CMK (cell line): ENCODE results near the gene FBXL15.
"Not testable (repeated sequence)": the region's sequence is repeated elsewhere in the genome, so short reads cannot be mapped to it uniquely, and the experiment has no call there.

Experiments
- DNase-seq: peaks from one replicate; pipeline ENCODE4 v3.0.0-alpha.2; 2010; ENCODE audit warnings: low read depth

The FBXL15 gene

GRCh38 chr10:102431452-102432124 lies 11.0 kb downstream of the FBXL15 start:
- no peak for DNase-seq

- peak; percentile 97 for DNase-seq
Measured at GRCh38 chr10:102432162-102432950, 11.7 kb downstream of the FBXL15 start, which contains the start of gene CUEDC2. TSS of gene CUEDC2 (minus strand) at chr10:102432574. CDS start at chr10:102425188, 7,386 bp downstream.

- peak; percentile 88 for DNase-seq
Measured at GRCh38 chr10:102433619-102434046, 13.0 kb downstream of the FBXL15 start.

GRCh38 chr10:102434394-102435132 lies 13.9 kb downstream of the FBXL15 start:
- peak; percentile 70 for DNase-seq

- DNase-seq = no peak
Measured at GRCh38 chr10:102435133-102435497, 14.5 kb downstream of the FBXL15 start.

DNA sequence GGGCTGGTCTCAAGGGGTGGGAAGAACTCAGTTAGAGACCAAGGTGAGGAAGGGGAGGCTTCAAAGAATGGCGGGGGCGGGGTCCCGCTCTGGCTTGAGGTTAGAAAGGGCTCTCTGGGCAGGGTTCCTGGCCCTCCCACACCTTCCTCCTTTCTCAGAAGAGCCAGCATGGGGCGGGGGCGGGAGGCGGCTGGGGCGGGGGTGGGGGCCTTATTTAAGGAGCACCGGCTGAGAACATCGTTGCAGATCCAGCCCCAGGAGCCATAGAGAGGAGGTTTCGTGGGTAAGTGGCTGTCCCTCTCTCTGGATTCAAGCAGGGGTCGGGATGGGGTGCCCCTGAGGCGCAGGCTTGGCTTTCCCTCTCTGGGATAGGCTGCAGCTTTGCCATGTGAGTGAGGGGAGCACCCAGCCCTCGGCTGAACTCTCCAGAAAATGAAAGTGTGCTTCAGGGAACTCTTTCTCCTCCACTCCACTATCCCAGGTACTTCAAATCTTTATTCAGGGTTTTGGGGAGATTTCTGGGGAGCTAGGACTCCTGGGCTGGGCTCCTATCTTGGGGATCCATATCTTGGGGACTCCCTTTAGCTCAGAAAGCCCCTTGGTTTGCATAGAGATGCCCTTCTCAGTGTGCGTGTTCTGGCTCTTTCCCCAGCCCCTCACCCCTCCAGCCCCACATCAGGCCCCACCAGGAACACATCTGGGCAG lies 15.0 kb downstream of the FBXL15 start:
- DNase-seq = peak; percentile 92

GRCh38 chr10:102436312-102436711 lies 15.7 kb downstream of the FBXL15 start:
- DNase-seq = no peak

DNA sequence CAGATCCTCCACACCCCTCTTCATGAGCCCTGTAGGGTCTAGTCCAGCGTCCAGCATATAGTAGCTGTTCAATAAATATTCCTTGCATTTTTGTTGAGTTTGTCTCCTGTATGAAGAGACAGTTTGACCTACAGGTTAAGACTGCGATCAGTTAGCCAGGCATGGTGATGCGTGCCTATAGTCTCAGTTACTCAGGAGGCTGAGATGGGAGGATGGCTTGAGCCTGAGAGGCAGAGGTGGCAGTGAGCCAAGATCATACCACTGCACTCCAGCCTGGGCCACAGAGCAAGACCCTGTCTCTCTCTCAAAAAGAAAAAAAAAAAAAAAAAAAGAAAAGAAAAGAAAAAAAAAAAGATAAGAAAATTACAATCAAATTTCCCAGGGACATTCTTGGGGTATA lies 16.9 kb downstream of the FBXL15 start:
- DNase-seq = no peak

DNA sequence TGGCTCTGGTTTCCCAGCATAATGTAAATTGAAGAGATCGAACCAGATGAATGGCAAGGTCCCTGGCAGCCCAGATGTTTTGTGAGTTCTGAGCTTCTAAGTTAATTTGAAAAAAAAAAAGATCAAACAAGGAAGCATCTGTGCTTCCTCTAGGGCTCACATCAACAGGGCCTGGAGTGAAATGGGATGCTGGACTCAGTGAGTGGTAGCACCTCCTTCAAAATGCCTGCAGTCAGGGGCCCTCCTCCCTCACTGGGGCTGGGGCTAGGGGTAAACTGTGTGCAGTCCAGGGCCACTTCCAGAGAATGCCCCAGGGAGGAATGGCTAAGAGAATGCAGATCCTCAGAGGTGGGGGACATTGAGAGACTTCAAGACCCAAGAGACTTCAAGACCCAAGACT lies 17.7 kb downstream of the FBXL15 start:
- DNase-seq = no peak

DNA sequence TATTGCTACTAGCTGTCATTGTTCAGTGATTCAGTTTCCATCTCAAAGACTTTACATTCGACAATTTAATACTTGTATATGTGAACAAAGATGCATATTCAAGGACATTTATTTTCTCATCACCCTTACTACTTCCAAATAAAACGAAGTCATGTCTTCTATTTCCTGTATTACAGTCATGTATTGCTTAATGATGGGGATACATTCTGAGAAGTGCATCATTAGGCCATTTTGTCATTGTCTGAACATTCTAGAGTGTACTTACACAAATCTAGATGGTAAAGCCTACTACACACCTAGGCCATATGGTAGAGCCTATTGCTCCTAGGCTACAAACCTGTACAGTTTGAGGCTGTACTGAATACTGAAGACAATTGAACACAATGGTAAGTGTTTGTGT lies 24.2 kb downstream of the FBXL15 start:
- no peak for DNase-seq

DNA sequence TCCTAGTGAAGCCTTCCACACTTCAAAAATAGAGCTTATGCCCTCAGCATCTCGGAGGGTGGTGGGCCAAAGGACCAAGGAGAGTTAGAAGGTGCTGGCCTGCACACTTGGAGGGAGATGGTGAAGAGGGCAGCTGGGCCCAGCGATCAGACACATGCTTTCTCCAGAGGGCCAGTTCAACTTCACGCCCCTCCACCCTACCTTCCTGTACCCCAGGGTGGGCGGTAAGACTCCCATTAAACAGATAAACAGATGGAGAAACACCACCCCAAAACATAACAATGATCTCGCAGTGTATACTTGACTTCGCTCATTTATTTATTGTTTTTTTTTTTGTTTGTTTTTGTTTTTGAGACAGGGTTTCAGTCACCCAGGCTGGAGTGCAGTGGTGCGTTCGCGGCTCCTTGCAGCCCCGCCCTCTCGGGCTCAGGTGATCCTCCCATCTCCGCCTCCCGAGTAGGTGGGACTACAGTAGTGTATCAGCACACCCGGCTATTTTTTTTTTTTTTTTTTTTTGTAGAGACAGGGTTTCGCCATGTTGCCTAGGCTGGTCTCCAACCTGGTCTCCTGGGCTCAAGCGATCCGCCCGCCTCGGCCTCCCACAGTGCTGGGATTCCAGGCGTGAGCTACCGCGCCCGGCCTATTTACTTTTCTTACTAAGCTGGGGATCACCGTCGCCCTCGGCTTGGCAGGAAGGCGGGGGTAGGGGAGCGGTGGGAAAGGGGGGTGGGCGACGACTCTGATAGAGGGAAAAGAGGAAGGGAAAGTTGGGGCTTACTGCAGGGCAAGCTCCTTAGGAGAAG lies 28.9 kb downstream of the FBXL15 start:
- peak; percentile 66 for DNase-seq

DNA sequence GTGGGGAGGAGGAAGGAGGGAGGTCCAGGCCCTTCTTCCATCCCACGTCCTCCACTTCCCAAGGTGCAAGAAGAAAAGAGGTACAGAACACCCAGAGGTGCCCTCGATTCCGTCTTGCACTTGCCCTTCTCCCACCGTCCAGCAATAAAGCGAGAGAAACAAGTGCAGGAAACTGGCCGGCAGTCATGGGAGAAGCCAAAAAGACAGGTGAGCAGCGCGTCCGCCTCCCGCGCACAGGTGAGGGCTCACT lies 29.4 kb downstream of the FBXL15 start:
- no peak for DNase-seq

DNA sequence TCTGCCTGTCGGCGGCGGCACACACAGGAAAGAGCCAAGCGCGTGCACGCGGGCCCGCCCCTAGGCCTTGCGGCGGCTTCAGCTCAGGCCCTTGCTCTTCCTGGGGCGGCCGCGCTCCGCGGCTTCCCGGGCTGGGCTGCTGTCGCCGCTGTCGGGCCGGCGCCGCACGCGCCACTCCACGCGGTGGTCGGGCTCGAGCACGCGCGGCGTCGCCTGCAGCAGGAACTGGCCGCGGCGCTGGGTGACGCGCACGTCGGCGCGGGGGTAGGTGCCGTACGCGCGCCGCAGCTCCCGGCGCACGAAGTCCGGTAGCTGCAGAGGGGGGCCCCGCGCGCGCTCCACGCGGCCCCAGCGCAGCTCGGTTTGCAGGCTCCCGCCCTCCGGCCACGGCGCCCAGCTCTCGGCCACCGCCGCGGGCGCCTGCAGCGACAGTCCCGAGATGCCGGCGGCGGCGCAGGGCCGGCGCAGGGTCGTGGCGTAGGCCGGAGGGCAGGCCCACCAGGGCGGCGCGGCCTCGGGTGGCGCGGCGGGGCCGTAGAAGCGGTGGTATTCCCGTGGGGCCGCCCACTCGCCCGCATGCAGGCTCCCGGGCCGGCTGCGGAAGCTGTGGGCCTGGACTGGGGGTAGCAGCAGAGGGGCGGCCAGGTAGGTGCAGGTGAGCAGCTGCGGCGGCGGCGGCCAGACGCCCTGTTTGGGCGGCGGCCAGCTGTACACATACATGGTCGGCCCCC lies 29.9 kb downstream of the FBXL15 start:
- peak; percentile 84 for DNase-seq

DNA sequence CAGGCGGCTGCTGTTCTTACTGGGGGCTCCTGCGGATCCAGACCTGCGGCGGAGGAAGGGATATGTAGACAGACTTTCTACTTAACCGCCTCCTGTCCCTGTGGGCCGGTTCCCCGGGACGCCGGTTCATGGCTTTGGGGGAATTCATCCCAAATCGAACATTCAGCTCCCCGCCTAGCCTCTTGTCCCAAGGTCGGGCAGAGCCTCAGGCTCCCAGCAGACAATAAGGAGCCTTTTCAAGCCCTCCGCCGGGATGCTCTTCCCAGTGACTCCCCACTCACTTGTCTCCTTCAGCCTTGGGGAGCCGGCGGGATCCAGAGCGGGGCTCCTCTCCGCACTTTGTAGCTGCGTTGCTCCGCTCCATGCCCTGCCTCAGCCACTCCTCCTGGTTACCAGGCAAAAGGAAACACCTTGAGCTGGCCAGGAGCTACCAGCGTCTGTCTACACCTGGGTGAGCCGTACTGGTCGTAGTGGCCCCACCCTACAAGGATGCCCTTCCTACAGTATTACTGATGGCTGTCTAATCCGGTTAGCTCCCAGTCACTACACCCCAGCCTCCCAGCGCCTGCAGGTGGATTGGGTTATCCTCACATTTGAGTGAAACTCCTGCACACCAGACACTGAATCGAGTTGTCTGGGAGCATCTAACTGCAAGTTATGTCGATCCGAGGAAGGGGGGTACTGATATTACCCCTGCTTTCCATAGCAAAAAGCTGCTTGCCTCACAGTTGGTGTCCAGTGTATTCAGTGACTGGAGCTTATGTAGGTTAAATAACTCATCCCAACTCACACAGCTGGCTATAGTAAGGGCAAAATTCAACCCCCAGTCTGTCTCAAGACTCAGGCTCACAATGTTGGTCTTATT lies 30.7 kb downstream of the FBXL15 start, which contains the start of gene C10orf95:
Gene C10orf95 (minus strand): TSS at position 439 of the 865 bp plus-strand sequence. CDS start 450 bp downstream, outside the sequence.
- no peak for DNase-seq

GRCh38 chr10:102452672-102453340 lies 32.2 kb downstream of the FBXL15 start:
- no peak for DNase-seq

GRCh38 chr10:102453502-102453901 lies 32.9 kb downstream of the FBXL15 start:
- no peak for DNase-seq

GRCh38 chr10:102454662-102455487 lies 34.2 kb downstream of the FBXL15 start:
- not testable (repeated sequence) for DNase-seq

DNA sequence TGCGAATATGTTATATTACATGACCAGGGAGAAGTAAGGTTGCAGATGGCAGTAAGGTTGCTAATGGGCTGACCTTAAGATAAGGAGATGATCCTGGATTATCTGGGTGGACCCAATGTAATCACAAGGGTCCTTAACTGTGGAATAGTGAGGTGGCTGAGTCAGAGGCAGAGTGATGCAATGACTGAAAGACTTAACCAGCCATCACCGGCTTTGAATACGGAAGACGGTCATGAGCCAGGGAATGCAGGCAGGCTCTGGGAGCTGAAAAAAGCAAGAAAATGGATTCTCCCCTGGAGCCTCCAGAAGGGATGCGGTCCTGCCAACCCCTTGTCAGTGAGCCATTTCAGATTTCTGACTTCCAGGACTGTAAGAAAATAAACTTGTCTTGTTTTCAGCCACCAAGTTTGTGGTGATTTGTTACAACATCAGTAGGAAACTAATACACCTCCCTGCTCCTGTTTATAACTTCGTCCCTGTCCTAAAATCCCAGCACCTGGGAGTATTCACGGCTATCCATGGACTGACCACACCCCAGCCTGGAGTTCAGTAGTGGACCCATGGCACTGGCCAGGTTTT lies 35.3 kb downstream of the FBXL15 start:
- DNase-seq = no peak
